Caki2 (cell line): ENCODE data around the gene CROCC2. TPM values are rescaled to one million over a fixed set of nuclear protein-coding genes. Genes with fewer than 3 reads are reported as not detected.

Experiments
- DNase-seq: peaks from one replicate; pipeline ENCODE4 v3.0.0-alpha.2; 2015; ENCODE audit warnings: low read depth
- in situ Hi-C: cut with HindIII; loops from 2 replicates; pipeline ENCODE4 v1.10.0; 2016; ENCODE audit warnings: low sequenced_read_pairs, low pct_unique_long_range_greater_than_20kb, mixed read lengths
- total RNA-seq: library from RNA; depleted of rRNA; stranded (reverse); fragments of >200 nt; shearing (Covaris generic); gene quantifications from 2 replicates; pipeline ENCODE4 v1.2.3, GENCODE V29; 2014; ENCODE audit warnings: low replicate concordance

Gene CROCC2
- total RNA-seq, 1 experiment from 2014 or later: not detected

DNA sequence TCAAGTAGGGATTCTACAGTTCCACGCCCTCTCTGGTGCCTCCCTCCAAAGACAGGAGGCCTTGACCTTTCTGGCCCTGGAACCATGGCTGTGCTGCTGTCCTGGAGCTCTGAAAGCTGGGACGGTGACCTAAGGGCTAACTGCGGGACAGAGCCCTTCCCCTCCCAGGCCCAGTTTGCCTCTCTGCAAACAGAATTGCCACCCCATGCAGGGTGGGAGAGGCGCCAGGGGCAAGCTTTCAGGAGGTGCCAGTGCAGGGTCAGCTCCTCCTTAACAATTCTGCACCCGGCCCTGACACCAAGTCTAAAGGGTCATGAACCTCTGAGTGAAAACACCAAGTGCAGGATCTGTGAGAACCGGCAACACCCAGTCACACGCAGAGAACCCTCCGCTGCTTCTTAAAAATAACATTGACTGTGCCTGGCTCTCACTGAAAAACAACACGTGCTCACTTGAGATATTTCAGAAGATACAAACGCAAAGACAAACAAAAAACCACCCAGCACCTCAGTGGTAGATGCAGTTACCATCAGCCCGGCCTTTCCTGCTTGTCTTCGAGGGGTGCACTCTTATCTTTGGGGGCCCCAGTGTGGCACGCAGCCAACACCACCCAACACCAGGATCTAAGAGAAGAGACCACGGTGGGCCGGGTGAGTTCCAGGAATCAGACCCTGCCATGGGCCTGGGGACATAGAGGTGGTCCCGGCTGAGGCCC, 91.2 kb downstream of the CROCC2 start:
- DNase-seq: no peak
- in situ Hi-C loops: no loop called here

DNA sequence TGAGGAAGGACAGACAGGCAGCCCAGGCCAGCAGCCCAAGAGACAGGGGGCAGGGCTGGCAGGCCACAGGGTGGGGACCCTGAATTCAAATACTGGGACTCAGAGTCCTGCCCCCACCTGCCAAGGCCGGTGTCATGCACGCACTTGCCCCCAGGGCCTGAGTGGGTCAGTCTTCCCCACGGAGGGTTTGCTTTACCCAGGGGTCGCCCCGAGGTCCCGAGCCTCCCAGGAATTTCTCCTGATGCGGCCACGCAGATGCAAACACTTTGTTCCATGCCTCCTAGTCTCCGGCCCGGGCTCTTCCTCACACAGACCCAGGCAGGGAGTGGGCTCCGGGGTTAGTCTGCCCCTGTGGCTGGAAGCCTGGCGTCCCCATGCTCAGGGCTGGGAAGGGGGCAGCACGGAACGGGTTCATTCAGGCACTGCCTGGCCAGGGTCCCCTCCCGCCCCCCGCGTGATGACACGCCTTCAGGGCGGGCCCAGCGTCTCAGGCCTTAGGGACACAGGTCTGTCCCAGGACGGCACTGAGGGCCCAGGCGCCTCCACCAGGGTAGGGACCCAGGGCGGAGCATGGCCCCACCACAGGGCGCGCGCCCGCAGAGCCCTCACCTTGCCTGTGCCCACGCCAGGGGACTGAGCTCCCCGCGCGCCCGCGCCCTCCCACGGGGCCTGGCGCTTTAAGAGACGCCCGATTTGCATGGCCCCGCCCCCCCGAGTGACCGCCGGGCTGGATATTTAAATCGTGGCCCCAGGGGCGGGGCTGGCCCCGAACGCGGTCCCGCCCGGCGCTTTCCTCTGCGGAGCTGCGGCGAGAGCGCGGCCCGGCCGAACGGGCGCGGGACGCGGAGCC, 91.9 kb downstream of the CROCC2 start, which contains the start of gene SNED1:
Gene SNED1, plus strand, starts transcription at position 763 of the 850 bp plus-strand sequence. CDS start 220 bp downstream, outside the sequence.
- in situ Hi-C loops: no loop called here
- no peak for DNase-seq

- DNase-seq: no peak
- in situ Hi-C loops: no loop called here
Observed at GRCh38 chr2:240998706-240998994, 92.5 kb downstream of the CROCC2 start.

GRCh38 chr2:240998995-240999791, 93.1 kb downstream of the CROCC2 start:
- in situ Hi-C loops: no loop called here
- no peak for DNase-seq

- DNase-seq: no peak
- in situ Hi-C loops: no loop called here
Observed at GRCh38 chr2:240999873-241000541, 93.9 kb downstream of the CROCC2 start.

- in situ Hi-C loops: no loop called here
- no peak for DNase-seq
Observed at GRCh38 chr2:241000831-241001321, 94.7 kb downstream of the CROCC2 start.

DNA sequence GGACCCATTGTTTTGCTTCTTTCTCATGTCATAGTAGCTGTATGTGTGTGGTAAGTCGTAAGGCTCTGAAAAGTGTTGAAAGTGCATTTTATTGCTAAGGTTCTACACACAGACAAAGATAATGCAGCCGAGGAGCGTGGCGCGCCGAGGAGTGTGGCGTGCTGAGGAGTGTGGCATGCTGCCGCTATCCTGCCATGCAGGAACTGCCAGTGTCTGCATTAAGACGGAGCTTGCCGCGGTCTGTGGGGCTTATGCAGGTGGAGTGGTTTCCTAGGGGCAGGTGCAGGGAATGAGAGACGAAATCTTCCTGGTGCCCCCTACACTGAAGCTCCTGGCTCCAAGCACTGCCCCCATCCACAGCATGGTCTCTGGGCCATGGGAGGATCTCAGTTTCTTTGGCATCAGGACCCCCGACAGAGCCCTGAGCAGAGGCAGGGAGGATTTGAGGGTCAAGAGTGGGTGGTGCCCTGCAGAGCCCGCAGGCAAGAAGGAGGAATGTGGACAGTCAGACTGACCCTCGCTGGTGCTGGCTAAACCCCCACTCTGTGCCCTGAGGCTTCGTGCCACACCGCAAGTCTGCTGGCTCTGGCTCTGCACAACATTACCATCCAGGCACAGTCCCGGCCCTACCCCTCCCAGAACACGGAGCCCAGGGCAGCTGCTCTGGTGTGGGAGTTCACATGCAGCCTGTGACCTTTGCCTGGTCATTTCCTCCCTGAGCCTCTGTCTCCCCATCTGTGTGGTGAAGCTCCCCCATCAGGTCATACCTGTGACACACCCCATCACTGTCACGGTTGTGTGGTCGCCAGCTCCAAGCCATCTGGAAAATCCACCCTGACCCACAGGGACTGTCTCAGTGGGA, 95.5 kb downstream of the CROCC2 start:
- in situ Hi-C loops: no loop called here
- DNase-seq: no peak

- in situ Hi-C loops: no loop called here
Observed at GRCh38 chr2:241002275-241003046, 96.3 kb downstream of the CROCC2 start.

DNA sequence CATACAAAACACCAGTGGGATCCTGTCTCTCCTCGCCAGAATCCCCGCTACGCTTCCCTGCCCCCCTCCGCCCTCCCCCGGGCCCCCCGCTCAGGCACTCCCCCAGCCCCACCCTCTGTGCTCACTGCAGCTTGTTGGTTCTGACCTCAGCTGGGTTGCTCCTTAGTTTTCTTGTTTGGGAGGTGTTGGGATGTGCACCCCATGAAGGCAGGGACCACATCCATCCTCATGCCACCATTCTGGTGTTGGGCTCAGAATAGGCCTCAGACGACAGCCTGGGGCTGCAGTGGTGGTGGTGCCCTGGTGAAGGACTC, 96.9 kb downstream of the CROCC2 start:
- no peak for DNase-seq
- in situ Hi-C loops: no loop called here

More at GRCh38 chr2:241002275-241003046, 96.3 kb downstream of the CROCC2 start:
- DNase-seq: no peak

DNA sequence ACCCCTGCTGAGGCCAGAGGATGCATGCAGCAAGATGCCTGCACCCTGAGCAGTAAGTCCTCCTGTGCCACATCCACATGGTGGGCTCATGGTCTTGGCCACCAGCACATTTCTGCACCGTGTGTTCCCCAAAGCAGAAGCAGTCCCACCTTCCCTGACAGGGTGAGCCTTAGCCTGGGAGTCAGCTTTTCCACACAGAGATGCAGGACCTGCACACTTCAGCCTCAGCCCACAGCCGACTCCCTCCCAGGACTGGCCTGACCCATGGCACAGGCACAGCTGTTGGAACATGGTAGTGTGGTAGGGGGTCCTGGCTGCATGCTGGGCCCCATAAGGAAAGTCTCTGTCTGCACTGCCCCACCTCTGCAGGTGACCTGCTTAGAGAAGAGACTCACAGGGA, 97.2 kb downstream of the CROCC2 start:
- DNase-seq: no peak
- in situ Hi-C loops: no loop called here

- no peak for DNase-seq
- in situ Hi-C loops: no loop called here
Observed at GRCh38 chr2:241003830-241004564, 97.9 kb downstream of the CROCC2 start.

DNA sequence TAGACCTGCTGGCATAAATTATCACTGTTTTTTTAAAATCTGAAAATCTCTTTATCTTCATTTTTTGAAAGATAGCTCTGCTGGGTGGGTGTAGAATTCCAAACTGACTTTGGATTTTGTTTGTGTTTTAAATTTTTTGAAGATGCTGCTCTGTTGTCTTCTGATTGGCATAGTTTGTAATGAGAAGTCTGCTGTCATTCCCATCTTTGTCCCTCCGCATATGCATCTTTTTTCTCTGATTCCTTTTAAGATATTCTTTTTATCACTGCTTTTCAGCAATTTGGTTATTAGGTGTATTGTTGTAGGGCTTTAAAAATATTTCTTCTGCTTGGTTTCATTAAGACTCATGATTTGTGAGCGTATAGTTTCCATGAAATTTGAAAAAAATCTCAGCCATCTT, 99.4 kb downstream of the CROCC2 start:
- in situ Hi-C loops: no loop called here

DNA sequence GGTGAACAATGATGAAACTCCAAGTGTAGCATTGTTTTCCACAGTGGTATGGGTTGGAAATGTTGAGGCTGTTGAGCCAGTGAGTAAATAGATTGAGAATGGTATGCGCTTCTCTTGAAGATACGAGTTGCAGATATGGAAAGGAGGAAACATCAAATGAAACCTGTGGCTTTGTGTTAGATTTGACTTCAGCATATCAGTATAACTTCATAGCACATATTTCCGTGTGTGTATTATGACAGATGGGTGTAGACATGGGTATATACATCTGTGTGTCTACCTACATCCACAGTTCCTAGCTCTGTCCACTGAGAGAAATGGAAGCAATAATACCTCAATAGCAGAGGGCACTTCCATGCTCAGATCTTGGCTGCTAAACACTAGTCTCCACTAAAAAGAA, 100.3 kb downstream of the CROCC2 start:
- in situ Hi-C loops: no loop called here

More for the DNA sequence above, 99.4 kb downstream of the CROCC2 start:
- no peak for DNase-seq

GRCh38 chr2:241007111-241007510, 101.0 kb downstream of the CROCC2 start:
- no peak for DNase-seq
- in situ Hi-C loops: no loop called here

More for the DNA sequence above, 100.3 kb downstream of the CROCC2 start:
- no peak for DNase-seq

GRCh38 chr2:241007880-241008710, 102.0 kb downstream of the CROCC2 start:
- DNase-seq: no peak
- in situ Hi-C loops: no loop called here
